ENCODE data around the gene CAMP. TPM values are rescaled to one million over a fixed set of nuclear protein-coding genes. Genes with fewer than 3 reads are reported as not detected.
"Not testable (repeated sequence)": the region's sequence is repeated elsewhere in the genome, so short reads cannot be mapped to it uniquely, and the experiment has no call there.

CAMP gene
- total and polyA plus RNA-seq, 9 donors = 0.49 to 2.3 (median 1.7) TPM

GRCh38 chr3:48211776-48212175 is 11.5 kb upstream of the CAMP start:
- not testable (repeated sequence) for H3K36me3 ChIP-seq (ENCODE audit: control insufficient read depth, insufficient read depth, low read length); H3K4me3 ChIP-seq (ENCODE audit: low read length); H3K9me3 ChIP-seq (replicated peaks; ENCODE audit: control insufficient read depth, low read depth, low read length); H3K27ac ChIP-seq (ENCODE audit: low read length); H3K27me3 ChIP-seq (ENCODE audit: control insufficient read depth, insufficient read depth, low read length); DNase-seq
- no CpG with 5 or more reads among the region's 36 CpGs for WGBS (ENCODE audit: insufficient coverage)
- peaks cover 14% of the 10 kb centered on the region for H3K4me1 ChIP-seq (ENCODE audit: control insufficient read depth, insufficient read depth, low read length)

DNA sequence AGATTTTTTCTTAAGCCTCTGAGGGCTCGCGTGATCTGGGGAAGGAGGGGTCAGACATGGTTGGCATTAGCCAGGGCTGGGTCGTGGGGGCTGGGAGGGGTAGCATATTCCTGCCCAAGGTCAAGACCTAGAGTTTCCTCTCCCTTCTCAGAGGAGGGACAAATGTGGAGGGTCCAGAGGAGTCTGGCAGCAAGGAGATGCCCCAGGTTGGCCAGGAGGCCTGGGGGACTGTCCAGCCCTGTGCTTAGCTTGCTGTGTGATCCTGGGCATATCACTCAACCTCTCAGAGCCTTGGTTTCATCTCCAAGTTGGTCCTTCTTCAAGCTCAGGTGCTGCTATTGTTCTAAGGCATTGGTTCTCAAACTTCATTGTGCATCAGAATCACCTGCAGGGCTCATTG is 9.1 kb upstream of the CAMP start:
- no peak for DNase-seq
- Histone ChIP-seq H3K4me1 (ENCODE audit: control insufficient read depth, insufficient read depth, low read length) (peaks cover 14% of the 10 kb centered on the region), H3K27me3 (ENCODE audit: control insufficient read depth, insufficient read depth, low read length) (no peaks in the 10 kb centered on the region), H3K9me3 (replicated peaks; ENCODE audit: control insufficient read depth, low read depth, low read length) (no peaks in the 10 kb centered on the region), H3K36me3 (ENCODE audit: control insufficient read depth, insufficient read depth, low read length) (no peaks in the 10 kb centered on the region), H3K27ac (ENCODE audit: low read length) (no peak overlapping the region), H3K4me3 (ENCODE audit: low read length) (no peak overlapping the region)
- WGBS (ENCODE audit: insufficient coverage) = no CpG with 5 or more reads among the region's 3 CpGs

GRCh38 chr3:48215019-48215418 is 8.3 kb upstream of the CAMP start:
- H3K4me1 ChIP-seq (ENCODE audit: control insufficient read depth, insufficient read depth, low read length) = peaks cover 14% of the 10 kb centered on the region
- H3K27ac ChIP-seq (ENCODE audit: low read length) = no peak overlapping the region
- no peak for DNase-seq

GRCh38 chr3:48215466-48215865 is 7.8 kb upstream of the CAMP start:
- Histone ChIP-seq H3K9me3 (replicated peaks; ENCODE audit: control insufficient read depth, low read depth, low read length) (no peaks in the 10 kb centered on the region), H3K27ac (ENCODE audit: low read length) (peak overlapping the region; percentile 35), H3K4me1 (ENCODE audit: control insufficient read depth, insufficient read depth, low read length) (peaks cover 14% of the 10 kb centered on the region), H3K27me3 (ENCODE audit: control insufficient read depth, insufficient read depth, low read length) (no peaks in the 10 kb centered on the region), H3K36me3 (ENCODE audit: control insufficient read depth, insufficient read depth, low read length) (no peaks in the 10 kb centered on the region), H3K4me3 (ENCODE audit: low read length) (no peak overlapping the region)
- DNase-seq = peak; percentile 89
- WGBS (ENCODE audit: insufficient coverage) = 0% methylated on average over 1 of the region's 4 CpGs

More at GRCh38 chr3:48215019-48215418, 8.3 kb upstream of the CAMP start:
- no peaks in the 10 kb centered on the region for H3K27me3 ChIP-seq (ENCODE audit: control insufficient read depth, insufficient read depth, low read length)
- no peaks in the 10 kb centered on the region for H3K36me3 ChIP-seq (ENCODE audit: control insufficient read depth, insufficient read depth, low read length)
- no peak overlapping the region for H3K4me3 ChIP-seq (ENCODE audit: low read length)
- WGBS (ENCODE audit: insufficient coverage) = 100% methylated on average over 1 of the region's 3 CpGs
- H3K9me3 ChIP-seq (replicated peaks; ENCODE audit: control insufficient read depth, low read depth, low read length) = no peaks in the 10 kb centered on the region

DNA sequence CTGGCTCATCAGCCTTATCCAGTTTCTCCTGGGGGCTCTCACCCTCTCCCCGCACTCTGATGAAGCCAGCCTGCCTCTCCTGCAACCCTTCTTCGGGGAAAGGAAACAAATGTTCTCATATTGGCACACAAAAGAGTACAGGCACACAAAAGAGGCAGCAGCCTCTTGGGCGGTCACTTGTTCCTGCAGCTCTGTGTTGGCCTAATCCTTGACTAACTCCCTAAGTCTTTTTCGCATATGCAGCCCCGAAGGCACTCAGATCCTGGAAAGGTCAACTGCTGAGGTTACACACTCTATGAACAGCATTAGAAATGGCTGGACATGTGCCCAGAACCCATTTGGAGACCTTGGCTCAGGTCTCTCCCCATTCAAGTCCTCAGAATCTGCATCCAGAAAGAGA is 7.4 kb upstream of the CAMP start:
- 42% methylated on average over 5 of the region's 5 CpGs for WGBS (ENCODE audit: insufficient coverage)
- Histone ChIP-seq H3K9me3 (replicated peaks; ENCODE audit: control insufficient read depth, low read depth, low read length) (no peaks in the 10 kb centered on the region), H3K27me3 (ENCODE audit: control insufficient read depth, insufficient read depth, low read length) (no peaks in the 10 kb centered on the region), H3K27ac (ENCODE audit: low read length) (peak overlapping the region; percentile 35), H3K4me1 (ENCODE audit: control insufficient read depth, insufficient read depth, low read length) (peaks cover 14% of the 10 kb centered on the region), H3K4me3 (ENCODE audit: low read length) (no peak overlapping the region), H3K36me3 (ENCODE audit: control insufficient read depth, insufficient read depth, low read length) (no peaks in the 10 kb centered on the region)
- DNase-seq = peak; percentile 42

DNA sequence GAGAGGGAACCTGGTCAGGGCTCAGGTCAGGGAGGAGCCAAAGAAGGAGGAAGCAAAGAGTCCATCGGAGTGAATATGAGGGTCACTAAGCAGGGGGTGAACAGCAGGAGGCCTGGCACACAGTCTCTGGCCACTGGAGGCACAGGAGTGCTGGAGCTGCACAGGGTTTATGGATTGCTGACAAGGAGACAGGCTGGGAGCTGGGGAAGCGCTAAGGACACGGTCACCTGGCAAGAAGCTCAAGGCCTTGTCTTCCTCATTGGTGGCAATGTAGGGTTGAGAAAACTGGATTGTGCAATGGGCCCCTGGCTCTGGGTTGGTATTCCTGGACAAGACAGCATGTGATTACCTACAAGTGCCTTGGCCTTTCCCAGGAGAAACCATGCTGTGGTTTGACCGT is 5.8 kb upstream of the CAMP start:
- Histone ChIP-seq H3K27me3 (ENCODE audit: control insufficient read depth, insufficient read depth, low read length) (no peaks in the 10 kb centered on the region), H3K36me3 (ENCODE audit: control insufficient read depth, insufficient read depth, low read length) (no peaks in the 10 kb centered on the region), H3K27ac (ENCODE audit: low read length) (no peak overlapping the region), H3K9me3 (replicated peaks; ENCODE audit: control insufficient read depth, low read depth, low read length) (no peaks in the 10 kb centered on the region), H3K4me3 (ENCODE audit: low read length) (no peak overlapping the region), H3K4me1 (ENCODE audit: control insufficient read depth, insufficient read depth, low read length) (peaks cover 14% of the 10 kb centered on the region)
- no peak for DNase-seq
- 86% methylated on average over 4 of the region's 4 CpGs for WGBS (ENCODE audit: insufficient coverage)

DNA sequence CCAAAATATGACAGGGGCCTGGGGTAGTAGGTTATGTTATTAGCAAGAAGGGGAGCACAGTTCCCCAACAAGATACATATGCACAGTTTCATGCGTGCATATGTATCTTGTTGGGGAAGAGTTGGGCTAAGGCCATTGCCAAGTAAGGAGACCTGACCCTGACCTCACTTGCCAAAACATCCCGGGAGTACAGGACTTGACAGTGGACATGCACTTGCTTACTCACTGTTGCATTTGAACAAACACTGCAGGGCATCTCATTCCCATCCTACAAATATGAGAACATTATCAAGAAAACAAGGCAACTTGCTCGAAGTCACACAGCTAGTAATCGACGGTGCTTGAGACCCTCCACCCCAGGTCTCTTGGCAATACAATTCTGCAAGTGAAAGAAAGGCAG is 4.8 kb upstream of the CAMP start:
- H3K27ac ChIP-seq (ENCODE audit: low read length) = no peak overlapping the region
- peaks cover 14% of the 10 kb centered on the region for H3K4me1 ChIP-seq (ENCODE audit: control insufficient read depth, insufficient read depth, low read length)
- H3K9me3 ChIP-seq (replicated peaks; ENCODE audit: control insufficient read depth, low read depth, low read length) = no peaks in the 10 kb centered on the region
- H3K36me3 ChIP-seq (ENCODE audit: control insufficient read depth, insufficient read depth, low read length) = no peaks in the 10 kb centered on the region
- 86% methylated on average over 3 of the region's 5 CpGs for WGBS (ENCODE audit: insufficient coverage)
- H3K27me3 ChIP-seq (ENCODE audit: control insufficient read depth, insufficient read depth, low read length) = no peaks in the 10 kb centered on the region
- no peak for DNase-seq
- no peak overlapping the region for H3K4me3 ChIP-seq (ENCODE audit: low read length)

DNA sequence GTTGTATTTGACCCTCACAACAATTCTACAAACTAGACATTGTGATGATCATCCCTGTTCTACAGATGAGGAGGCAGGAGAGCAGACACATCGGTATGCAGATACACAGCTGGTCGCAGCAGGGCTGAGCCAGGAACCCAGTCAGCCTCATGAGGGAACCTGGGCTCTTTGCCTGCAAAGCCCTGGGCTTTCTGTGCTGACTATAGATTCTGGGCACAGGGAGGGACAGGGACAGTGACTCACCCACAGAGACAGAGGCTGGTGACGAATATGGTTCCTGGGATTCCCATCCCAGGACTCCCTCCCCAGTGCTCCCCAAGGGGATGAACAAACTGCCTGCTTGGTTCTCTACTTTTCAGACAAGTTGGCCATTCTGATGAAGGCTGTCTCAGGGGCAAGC is 3.8 kb upstream of the CAMP start:
- Histone ChIP-seq H3K9me3 (replicated peaks; ENCODE audit: control insufficient read depth, low read depth, low read length) (no peaks in the 10 kb centered on the region), H3K4me3 (ENCODE audit: low read length) (no peak overlapping the region), H3K27me3 (ENCODE audit: control insufficient read depth, insufficient read depth, low read length) (no peaks in the 10 kb centered on the region), H3K36me3 (ENCODE audit: control insufficient read depth, insufficient read depth, low read length) (no peaks in the 10 kb centered on the region), H3K4me1 (ENCODE audit: control insufficient read depth, insufficient read depth, low read length) (peaks cover 14% of the 10 kb centered on the region), H3K27ac (ENCODE audit: low read length) (no peak overlapping the region)
- WGBS (ENCODE audit: insufficient coverage) = 35% methylated on average over 3 of the region's 3 CpGs
- no peak for DNase-seq

DNA sequence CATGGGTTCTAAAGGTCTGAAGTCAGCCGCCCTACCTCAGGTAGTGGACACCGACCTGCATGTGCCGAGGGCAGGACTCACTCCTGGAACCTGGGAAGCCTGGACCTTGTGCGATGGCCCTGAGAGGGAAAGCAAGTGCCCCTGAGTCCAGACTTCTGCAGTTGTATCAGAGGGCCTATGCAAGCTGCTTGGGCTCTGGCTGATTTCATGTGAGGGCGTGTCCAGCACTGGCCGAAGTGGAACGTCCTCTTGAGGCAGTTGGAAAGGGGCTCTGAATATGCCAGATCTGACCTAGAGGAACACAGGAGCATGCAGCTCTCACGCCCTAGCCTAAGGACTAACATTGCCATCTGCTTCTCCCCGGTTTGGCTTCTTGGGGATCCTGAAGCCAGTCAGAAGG is 2.5 kb upstream of the CAMP start:
- 77% methylated on average over 9 of the region's 9 CpGs for WGBS (ENCODE audit: insufficient coverage)
- Histone ChIP-seq H3K4me1 (ENCODE audit: control insufficient read depth, insufficient read depth, low read length) (peaks cover 4% of the 10 kb centered on the region), H3K9me3 (replicated peaks; ENCODE audit: control insufficient read depth, low read depth, low read length) (no peaks in the 10 kb centered on the region)

DNA sequence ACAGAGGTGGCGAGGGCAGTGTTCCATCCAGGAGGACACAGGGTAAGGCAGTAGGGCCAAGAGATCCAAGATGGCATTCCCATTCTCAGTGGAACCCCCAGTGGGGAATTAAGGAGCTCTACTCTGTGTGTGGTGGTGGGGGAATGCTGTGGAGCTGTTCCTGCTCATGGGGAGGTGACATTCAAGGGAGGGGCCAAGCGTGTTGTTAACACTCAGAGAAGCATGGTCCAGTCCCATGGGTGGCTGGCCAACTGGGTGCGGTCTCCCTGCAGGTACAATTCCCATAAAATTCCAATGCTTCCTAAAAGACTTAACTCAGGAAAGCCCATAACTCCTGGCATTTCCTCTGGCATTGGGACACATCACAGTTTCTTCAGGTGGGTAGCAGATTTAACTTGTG is 2.3 kb downstream of the CAMP start:
- WGBS (ENCODE audit: insufficient coverage) = 100% methylated on average over 2 of the region's 3 CpGs
- Histone ChIP-seq H3K4me1 (ENCODE audit: control insufficient read depth, insufficient read depth, low read length) (no peaks in the 10 kb centered on the region), H3K36me3 (ENCODE audit: control insufficient read depth, insufficient read depth, low read length) (no peaks in the 10 kb centered on the region), H3K27ac (ENCODE audit: low read length) (no peak overlapping the region), H3K9me3 (replicated peaks; ENCODE audit: control insufficient read depth, low read depth, low read length) (no peaks in the 10 kb centered on the region), H3K27me3 (ENCODE audit: control insufficient read depth, insufficient read depth, low read length) (peaks cover 8% of the 10 kb centered on the region), H3K4me3 (ENCODE audit: low read length) (no peak overlapping the region)
- DNase-seq = no peak

More for the DNA sequence above, 2.5 kb upstream of the CAMP start:
- DNase-seq = no peak
- H3K27ac ChIP-seq (ENCODE audit: low read length) = no peak overlapping the region
- H3K27me3 ChIP-seq (ENCODE audit: control insufficient read depth, insufficient read depth, low read length) = peaks cover 4% of the 10 kb centered on the region
- no peaks in the 10 kb centered on the region for H3K36me3 ChIP-seq (ENCODE audit: control insufficient read depth, insufficient read depth, low read length)
- H3K4me3 ChIP-seq (ENCODE audit: low read length) = no peak overlapping the region

- Histone ChIP-seq H3K36me3 (ENCODE audit: control insufficient read depth, insufficient read depth, low read length) (no peaks in the 10 kb centered on the region), H3K4me3 (ENCODE audit: low read length) (no peak overlapping the region), H3K27me3 (ENCODE audit: control insufficient read depth, insufficient read depth, low read length) (peaks cover 8% of the 10 kb centered on the region), H3K4me1 (ENCODE audit: control insufficient read depth, insufficient read depth, low read length) (no peaks in the 10 kb centered on the region), H3K9me3 (replicated peaks; ENCODE audit: control insufficient read depth, low read depth, low read length) (no peaks in the 10 kb centered on the region), H3K27ac (ENCODE audit: low read length) (no peak overlapping the region)
- no peak for DNase-seq
- 74% methylated on average over 2 of the region's 3 CpGs for WGBS (ENCODE audit: insufficient coverage)
These were observed 3.6 kb downstream of the CAMP start for GRCh38 chr3:48226939-48227338.
